ENCODE measurements around the gene GALNT12.

The GALNT12 gene, protein sequence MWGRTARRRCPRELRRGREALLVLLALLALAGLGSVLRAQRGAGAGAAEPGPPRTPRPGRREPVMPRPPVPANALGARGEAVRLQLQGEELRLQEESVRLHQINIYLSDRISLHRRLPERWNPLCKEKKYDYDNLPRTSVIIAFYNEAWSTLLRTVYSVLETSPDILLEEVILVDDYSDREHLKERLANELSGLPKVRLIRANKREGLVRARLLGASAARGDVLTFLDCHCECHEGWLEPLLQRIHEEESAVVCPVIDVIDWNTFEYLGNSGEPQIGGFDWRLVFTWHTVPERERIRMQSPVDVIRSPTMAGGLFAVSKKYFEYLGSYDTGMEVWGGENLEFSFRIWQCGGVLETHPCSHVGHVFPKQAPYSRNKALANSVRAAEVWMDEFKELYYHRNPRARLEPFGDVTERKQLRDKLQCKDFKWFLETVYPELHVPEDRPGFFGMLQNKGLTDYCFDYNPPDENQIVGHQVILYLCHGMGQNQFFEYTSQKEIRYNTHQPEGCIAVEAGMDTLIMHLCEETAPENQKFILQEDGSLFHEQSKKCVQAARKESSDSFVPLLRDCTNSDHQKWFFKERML

DNA sequence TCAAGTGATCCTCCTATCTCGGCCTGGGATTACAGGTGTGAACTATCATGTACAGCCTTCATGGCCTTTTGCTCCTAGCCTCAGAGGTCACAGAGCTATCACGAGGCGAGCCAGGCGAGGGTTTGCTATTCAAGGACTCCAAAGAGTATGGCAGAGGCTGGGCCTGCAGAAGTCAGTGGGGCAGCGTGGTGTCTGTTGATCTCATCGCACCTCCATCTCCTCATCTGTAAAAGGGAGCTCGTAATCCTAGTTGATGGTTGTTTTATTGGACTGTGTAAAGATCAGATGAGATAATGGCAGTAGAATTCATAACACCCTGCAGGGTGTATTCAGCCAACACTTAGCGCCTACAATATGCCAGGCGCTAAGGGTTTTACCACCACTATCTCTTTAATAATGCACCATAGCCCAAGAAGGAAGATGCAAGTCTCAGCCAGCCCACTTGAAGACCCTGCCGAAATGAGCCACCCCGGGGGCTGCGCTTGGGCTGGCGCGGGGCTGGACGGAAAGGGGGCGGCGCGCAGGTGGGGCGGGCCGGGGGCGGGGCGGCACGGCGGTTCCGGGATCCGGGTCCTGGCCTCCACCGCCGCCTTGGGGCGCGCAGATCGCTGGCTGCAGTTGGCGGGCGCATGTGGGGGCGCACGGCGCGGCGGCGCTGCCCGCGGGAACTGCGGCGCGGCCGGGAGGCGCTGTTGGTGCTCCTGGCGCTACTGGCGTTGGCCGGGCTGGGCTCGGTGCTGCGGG is at the start of gene GALNT12:
TSS of gene GALNT12 (plus strand) at position 601 of the 744 bp plus-strand sequence. CDS start at position 630, 29 bp downstream.
- peak; percentile 16 for DNase-seq

DNA sequence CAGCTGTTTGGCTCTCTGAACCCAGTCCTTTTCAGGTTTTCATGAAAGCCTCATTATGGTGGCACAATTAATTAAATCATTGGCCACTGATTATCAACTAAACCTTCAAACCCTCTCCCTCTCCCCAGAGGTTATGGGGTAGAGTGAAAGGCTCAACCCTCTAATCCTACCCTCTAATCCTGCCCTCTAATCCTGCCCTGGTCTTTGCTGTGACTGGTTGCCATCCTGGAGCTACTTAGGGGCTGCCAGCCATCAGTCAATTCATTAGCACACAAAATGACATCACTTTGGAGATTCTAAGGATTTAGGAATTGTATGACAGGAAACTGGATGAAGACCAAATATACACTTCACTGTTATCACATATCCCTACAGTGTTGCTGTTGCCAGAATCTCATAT is 47.2 kb upstream of the GALNT12 start:
- no peak for DNase-seq

DNA sequence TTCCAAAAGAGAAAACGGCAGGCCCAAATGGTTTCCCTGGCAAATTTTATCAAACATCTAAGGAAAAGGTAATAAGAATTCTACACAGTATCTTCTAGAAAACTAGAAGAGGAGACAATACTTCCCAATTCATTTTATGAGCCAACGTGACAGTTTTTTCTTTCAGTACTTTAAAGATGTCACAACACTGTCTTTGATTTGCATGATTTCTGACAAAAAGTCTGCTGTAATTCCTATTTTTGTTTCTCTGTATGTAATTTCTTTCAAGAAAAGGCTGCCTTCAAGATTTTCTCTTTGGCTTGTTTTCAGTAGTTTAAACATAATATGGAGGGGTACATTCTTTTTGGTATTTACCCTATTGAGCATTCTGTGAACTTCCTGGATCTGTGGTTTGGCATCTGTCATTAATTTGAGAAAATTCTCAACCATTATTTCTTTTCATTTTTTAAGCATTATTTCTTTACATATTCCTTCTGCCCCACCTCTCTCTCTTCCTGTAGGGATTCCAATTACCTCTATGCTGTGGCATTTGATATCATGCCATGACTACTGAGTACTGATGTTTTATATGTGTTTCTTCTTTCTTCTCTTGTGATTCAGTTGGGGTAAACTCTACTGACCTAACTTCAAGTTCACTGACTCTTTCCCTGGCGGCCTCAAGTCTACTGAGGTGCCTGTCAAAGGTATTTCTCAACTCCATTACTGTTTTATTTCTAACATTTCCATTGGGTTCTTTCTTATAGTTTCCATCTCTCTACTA is 43.3 kb upstream of the GALNT12 start:
- no peak for DNase-seq

DNA sequence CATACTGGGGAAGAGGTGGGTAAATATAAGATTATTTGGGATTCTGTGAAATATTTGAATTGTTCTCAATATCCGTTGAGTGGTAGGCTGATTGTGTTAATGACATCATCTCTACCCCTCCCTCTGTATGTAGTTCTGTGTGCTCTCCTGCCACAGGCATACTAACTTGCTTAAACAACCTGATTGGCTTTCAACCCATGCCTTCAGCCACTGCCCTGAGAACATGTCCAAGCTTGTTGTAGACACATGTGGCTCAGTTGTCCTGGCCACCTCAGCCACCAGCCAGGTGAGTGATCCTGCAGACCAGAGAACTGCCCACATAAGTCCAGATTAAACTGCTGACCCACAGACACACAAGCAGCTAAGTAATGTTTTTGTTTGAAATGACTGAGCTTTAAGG is 42.2 kb upstream of the GALNT12 start:
- no peak for DNase-seq

DNA sequence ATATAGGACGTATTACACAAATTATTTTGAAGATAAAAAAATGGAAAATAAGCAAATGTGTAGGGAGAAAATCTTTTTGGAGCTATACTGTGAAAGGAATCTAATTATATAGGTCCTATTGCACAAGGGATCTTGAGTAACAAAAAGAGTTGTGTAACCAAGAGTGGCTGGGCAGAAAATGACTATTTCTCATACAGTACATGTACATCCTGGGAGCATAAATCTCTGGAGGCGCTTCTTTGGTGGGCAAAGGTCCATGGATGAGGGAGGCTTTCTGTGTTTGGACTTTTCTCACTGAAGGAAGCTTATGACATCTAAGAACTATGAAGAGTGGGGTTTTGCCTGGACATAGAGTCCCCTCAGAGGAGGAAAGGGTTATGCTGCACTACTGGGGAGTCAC is 40.9 kb upstream of the GALNT12 start:
- no peak for DNase-seq

DNA sequence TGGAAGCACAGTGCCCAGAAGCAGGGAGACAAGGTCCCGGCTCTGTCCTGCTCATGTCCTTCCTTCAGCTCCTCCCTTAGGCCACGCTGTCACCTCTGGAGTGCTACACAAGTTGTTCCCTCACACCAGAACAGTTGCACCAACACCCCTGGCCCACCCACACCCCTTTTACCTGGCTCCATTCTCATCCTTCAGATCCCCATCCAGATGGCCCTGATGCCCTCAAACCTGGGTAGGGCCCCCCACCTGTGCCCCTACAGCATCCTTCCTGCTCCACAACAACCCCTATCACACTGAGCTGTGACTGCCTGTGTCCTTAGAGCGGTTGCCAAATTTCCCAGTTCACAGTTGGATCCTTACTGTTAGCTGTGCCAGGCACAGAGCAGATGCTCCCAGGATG is 40.3 kb upstream of the GALNT12 start:
- no peak for DNase-seq

DNA sequence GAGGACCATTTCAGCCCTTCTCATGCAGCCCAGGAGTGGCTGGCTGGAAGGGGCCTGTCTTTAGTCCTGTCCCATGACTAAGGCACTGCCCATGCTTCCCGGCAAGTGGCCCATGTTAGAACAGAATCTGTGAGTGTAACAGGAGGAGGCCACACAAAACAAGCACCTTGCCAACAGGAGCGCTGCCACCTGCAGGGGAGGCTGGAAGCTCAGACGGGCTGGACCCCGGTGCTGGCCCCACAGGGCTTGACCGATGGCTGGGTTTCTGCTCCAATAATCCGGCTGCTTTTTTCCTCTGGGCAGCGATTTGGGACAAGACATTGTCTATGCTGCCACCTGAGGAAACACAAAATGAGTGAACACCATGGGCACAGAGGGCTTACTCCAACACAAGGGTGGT is 39.6 kb upstream of the GALNT12 start:
- no peak for DNase-seq

DNA sequence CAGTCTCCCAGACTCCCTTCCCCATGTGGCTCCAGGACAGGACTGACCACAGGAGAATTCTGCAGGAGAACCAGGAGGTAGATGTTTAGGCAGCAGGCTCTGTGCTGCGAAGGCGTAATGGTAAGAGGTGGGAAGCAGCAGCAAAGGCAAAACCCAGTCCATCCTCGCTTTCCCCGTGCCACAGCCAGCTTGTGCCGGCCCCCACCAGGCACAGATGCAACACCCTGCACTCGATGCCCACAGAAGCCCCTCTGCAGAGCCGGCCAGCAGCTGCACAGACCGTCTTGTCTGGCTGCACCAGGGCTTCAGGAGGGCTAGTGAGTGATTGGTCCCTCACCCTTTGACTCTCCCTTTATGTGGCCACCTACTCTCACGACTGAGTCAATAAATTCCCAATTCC is 39.1 kb upstream of the GALNT12 start:
- no peak for DNase-seq

DNA sequence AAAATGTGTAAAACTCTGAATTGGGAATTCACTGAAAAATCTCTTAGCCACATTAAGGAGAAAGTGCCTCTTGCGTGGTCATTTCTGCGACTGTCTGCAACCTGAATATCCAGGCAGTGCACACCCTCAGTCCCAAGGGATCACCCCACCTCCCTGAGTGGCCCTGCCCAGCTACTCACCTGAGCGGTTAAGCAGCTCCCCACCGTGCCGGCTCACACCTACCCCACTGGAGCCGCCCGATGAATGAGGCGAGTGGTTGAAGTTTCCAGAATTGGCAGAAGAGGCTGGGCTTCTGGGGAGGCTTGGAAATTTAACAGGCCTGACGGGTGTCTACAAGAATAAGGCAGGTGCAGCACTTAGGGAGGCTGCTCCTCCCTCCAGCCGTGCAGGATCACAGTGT is 36.8 kb upstream of the GALNT12 start:
- no peak for DNase-seq

DNA sequence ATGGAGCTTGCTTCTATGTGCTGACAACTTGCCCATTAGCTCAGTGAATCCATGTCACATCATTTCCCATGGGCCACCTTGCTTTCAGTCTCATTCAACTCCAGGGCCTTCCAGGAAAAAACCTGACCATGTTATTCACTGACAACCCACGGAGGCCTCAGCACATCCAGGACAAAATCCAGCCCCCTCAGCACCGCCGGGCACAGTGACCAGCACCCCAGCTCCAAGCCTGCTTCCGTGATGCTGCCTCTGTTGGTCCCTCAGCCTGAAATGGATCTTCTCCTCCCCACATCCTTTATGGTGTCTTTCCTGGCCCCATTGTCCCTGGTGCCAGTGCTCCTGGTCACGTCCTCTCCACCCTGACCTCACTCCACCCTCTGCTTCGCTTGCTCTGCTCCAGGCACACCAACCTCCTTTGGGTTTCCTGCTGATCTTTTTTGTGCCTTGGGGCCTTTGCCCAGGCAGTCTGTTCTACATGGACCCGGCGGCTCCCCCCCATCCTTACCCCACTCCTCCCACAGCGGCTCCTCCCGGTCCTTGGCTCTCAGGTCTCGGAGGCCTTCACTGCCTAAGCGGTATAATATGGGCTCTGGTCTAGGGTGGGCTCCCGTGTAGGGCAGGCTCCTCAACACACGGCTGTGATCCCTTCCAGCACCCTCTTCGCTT is 36.1 kb upstream of the GALNT12 start:
- no peak for DNase-seq

DNA sequence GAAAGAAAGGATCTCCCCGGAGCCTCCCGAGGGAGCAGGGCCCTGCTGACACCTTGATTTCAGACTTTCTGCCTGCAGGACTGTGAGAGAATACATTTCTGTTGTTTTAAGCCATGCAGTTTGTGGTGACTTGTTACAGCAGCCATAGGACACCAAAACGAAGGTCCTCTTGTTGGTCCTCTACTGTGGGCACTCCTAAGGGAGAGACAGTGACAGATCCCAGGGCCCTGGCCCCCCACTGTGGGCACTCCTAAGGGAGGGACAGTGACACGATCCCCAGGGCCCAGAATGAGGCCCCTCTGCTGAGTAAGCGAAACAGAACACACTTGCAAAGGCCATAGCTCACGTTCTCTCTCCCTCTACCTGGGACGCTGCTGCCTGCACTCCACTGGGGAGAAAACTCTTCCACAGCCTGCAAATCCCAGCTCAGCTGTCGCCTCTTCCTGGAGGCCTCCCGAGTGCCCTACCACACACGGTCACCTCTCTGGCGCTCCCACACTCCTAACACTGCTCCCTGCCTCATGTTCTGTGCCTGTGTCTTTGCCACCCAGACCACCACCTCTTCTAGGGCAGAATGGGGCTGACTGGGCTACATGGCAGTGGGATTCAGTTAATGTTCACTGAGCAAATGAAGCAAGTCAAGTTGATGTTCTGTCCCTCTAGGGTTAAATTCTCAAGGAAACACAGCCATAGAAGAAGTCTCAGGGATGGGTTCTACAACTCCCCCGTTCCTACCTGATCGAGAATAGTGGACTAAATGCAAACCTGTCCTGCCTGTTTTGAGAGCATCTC is 34.9 kb upstream of the GALNT12 start:
- DNase-seq = no peak

DNA sequence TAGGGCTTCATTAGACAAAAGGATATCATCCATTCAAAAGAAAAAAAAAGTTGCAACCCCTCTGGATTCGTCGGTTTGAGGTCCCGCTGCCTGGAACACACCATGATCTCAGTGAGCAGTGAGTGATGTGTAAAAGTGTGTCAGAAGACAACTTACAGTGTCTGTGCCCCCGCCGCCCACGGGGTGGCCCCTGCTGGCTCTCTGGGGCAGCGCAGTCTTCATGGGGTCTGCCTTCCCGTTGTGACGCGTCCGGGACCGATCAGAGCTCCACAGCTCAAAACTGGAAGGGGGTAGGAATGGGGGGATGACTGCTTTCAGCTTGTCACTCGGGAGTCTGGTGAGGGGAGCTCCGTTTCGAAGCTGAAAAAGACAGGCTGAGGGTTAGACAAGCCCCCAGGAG is 33.7 kb upstream of the GALNT12 start:
- no peak for DNase-seq

DNA sequence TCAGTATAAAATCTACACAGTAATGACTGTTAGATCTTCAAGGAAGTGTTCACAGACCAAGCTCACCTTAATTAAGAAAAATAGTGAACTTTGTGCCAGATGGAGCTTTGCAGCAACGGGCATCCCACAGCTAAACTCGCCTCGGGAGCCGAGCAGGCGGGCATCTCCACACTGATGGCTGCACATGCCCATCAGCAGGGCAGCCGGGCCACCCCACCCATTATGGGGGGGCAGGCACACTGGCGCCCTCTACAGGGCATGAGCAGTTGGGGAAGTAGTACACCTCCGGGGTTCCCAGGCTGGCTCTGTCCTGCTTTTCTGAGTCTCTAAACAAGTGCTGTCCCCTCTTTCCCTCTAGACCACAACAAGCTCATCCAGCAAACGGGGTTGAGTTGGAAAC is 32.7 kb upstream of the GALNT12 start:
- no peak for DNase-seq

DNA sequence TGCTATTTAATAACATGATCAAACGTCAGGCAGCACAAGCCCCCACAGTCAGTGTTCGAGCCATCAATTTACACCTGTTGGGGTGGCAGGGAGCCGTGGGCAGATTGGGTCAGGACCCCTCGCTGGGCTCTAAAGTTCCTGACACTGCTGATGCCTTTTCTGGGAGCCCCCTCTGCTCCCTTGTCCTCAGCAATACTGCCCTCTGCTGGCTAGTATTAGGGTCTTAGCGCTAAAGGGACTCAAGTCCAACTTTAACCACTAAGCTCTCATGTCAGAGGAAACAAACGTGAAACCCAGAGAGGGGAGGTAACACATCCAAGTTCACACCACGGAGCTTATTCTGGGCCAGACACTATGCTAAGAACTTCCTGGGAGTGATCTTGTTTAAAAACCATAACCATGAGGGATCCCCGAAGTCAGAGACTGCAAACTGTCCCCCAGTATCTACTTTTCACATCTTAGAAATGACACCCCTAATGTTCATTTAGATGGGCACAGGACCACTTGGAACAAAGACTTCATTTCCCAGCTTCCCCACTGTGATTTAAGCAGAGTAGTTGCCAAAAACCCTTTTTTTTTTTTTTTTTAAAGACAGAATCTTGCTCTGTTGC is 31.5 kb upstream of the GALNT12 start:
- peak; percentile 59 for DNase-seq

DNA sequence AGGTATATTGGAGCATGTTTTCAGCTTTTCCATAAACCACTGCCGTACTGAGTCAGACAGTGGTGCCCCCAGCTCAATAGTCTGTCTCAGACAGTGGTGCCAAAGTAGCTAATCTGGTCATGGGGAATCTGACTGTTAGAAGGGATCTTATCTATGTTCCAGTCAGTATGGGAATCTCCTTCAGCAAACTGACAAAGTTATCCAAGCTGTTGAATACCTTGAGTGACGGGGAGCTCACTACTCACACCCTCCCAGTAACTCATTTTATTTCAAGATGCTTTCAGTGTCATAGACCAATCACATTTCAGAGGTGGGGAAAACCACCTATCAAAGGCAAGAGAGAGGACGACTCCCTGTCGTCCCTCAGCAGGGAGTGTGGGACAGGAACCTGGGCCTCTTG is 29.9 kb upstream of the GALNT12 start:
- no peak for DNase-seq

DNA sequence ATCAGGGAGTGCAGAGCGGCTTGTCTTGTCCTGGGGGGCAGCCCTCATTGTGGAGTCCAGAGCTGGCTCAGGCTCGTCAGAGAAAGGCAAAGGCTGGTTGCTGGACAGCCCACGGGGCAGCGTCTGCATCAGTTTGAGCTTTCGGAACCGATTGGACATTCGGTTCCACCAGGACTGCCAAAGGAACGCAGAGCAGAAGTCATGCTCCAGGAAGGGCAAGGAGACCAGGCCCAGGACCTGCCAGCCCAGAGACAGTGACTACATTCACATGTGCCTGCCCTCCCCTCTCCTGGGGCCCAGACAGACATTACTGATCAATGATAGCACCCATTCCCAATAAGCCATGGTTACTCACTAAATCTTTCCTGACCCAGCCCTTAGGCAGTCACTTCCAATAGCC is 29.2 kb upstream of the GALNT12 start:
- no peak for DNase-seq

DNA sequence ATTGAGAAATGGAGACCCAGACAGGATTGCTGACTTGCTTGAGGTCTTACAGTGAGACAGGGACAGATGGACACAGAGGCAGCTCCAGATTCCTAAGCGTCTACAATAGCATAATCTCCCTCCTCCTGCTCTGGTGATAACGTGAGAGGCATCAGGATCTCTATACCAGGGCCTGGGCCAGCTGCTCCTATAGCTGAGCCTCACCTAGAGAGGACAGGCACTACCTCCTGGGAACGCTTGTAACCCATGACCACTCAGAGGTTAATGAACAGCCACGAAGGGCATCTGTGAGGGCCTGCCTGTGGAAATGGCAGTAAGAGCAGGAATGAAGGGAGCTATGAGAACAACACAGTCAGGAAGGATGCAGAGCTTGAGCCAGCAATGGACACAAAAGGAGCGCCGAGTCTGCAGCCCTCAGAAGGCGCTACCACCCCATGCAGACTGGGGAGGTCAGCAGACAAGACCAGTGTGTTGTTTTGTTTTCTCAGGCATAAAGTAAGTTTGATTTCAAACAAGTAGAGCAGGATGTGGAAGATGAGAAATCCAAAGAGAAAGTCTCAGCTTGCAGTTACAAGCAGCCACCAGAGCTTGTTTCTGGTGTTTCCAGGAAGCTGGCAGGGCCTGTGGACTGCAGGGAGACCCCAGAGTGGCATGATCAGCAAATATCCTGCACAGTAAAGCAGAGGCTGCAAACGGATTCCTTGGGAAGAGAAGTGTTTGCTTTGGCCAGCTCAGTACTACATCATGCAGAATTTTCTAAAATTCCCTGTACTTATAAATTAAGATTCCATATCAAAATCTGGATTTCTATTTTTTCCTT is 28.5 kb upstream of the GALNT12 start:
- no peak for DNase-seq

DNA sequence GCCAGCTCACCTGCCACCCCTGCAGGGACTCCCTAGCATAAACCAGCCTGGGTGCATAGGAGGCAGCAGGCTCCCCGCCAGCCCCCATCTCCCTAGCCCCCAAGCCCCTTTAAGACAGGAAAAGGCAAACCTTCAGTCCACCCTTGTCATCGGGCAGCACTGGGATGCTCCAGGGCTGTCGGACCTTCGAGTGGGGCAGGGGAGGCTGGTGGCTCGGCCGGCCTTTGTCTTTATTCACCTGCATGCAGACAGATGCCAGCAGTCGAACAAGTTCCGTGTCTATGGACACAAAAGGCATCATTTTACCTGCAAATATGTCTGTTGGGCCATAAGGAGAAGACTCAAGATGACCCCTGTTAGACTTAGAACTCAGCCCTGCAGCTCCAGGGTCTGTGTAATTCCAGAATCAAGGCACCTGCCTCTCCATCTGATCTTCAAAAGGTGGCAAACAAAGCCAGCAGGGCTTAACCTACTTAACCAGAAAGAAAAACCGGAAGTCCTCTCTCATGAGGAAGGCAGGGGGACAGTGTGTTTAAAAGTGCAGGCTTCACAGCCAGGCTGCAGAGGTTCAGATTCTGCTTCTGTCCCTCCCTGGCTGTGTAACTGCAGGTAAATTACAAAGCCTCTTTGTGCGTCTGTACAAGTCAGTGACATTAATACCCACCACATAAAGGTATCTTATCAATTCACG is 27.3 kb upstream of the GALNT12 start:
- no peak for DNase-seq

DNA sequence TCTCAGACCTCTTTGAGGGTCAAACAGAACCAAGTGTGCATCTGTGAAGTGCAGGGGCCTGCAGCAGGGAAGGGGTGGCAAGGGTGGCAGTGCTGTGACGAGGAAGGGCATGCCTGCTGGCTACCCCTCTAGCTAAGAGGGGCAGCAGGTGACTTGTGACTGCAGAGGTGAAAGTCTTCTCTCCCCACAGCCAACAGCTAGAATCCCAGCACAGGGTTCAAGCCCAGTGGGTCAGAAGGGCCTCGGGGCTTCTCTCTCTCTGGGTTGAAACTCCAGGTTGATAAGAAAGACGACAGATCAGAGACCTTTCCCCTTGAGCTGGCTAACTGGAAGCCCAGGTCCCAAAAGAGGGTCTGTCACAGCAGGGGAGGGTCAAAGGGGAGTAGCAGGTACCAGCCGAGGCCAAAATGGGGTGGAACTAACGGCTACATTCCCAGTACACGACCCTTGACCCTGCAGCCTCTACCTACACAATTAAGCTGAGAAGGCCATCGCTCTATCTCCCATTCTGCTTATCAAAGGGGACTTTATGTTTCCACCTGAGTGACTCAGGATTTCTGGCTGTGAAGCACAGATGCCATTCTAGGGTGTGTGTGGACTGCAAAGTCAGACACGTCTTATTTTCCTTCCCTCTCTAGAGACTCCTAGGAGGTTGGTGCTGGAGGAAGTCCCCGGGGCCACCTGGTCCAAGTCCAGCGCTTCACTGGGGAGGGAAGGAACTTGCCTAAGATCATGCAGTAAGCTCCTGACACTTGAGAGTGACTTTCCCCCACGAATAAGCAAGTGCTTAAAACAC is 25.7 kb upstream of the GALNT12 start:
- DNase-seq = no peak
